Heart left ventricle (tissue), 16 donors: ENCODE measurements around the gene RNF180. TPM values are rescaled to one million over a fixed set of nuclear protein-coding genes. Genes with fewer than 3 reads are reported as not detected.

Source experiments
- ATAC-seq, 4 donors: fragments of 200-7000 bp; cut with Tn5 transposase; one replicate each; pipeline ENCODE4 v1.9.1; 2020 to 2022; ENCODE audit warnings: moderate library complexity in 4 of 4, mild to moderate bottlenecking in 3 of 4, moderate number of reproducible peaks in 1 of 4
- DNase-seq, 5 donors: peaks; one replicate each; pipeline ENCODE4 v3.0.0-alpha.2; 2020
- H3K27ac ChIP-seq, 12 donors: fragments of 200-600 bp; sonication (generic) in 4 of 12; one replicate each; pipeline versions ENCODE4 v1.5.0 to v1.8.0; 2016 to 2022; ENCODE audit warnings: mild to moderate bottlenecking in 2 of 12
- H3K27me3 ChIP-seq, 9 donors: fragments of 200-600 bp; sonication (generic) in 2 of 9; one replicate each; pipeline versions ENCODE4 v1.5.1 to v1.8.0; 2016 to 2022; ENCODE audit warnings: mild to moderate bottlenecking in 3 of 9
- H3K36me3 ChIP-seq, 9 donors: fragments of 200-600 bp; sonication (generic) in 2 of 9; one replicate each; pipeline versions ENCODE4 v1.5.0 to v1.8.0; 2018 to 2022; ENCODE audit warnings: mild to moderate bottlenecking in 2 of 9
- H3K4me1 ChIP-seq, 12 donors: fragments of 200-600 bp; sonication (generic) in 4 of 12; one replicate each; pipeline versions ENCODE4 v1.5.0 to v1.8.0; 2016 to 2022; ENCODE audit warnings: mild to moderate bottlenecking in 3 of 12
- H3K4me3 ChIP-seq, 12 donors: fragments of 200-600 bp; sonication (generic) in 4 of 12; one replicate each; pipeline versions ENCODE4 v1.5.0 to v1.8.0; 2017 to 2022; ENCODE audit warnings: mild to moderate bottlenecking in 9 of 12, moderate library complexity in 4 of 12
- H3K9me3 ChIP-seq, 12 donors: fragments of 200-600 bp; sonication (generic) in 4 of 12; one replicate each; pipeline versions ENCODE4 v1.5.0 to v1.8.0; 2016 to 2022; ENCODE audit warnings: mild to moderate bottlenecking in 1 of 12
- CTCF ChIP-seq, 12 donors: fragments of 200-600 bp; sonication (generic) in 4 of 12; IDR thresholded peaks; one replicate each; pipeline versions ENCODE4 v1.5.0 to v1.8.0; 2018 to 2022; ENCODE audit warnings: antibody characterized with exemption in 12 of 12, mild to moderate bottlenecking in 5 of 12
- POLR2A ChIP-seq, 2 donors: fragments of 450-650 bp; IDR thresholded peaks; one replicate each; pipeline ENCODE4 v1.6.1; 2017; ENCODE audit warnings: antibody characterized with exemption in 2 of 2, mild to moderate bottlenecking in 2 of 2, moderate library complexity in 2 of 2
- WGBS, 4 donors: extraction: QIAGEN DNeasy Blood & Tissue Kit in 2 of 4; methylation state at CpG; one replicate each; pipeline versions ENCODE4 v1.1.5 to v1.1.7; 2013 to 2018; 5-methylcytosine and 5-hydroxymethylcytosine counted together
- intact Hi-C, 10 donors: fragments of 100-400 bp; cut with DNase I; formaldehyde crosslinking; loops; one replicate each; pipeline versions ENCODE4 v1.11.1 to v1.14.2; 2022
- polyA plus RNA-seq, 2 donors: library from polyadenylated mRNA; stranded (reverse); fragments of 200-250 nt; gene quantifications; one replicate each; pipeline ENCODE4 v1.2.3, GENCODE V29; 2013
- total RNA-seq, 9 donors: library from RNA; depleted of rRNA in 2 of 9; stranded (reverse); fragments of >200 nt in 2 of 9; fragmentation: NEBNext Ultra II Directional in 3 of 9; extraction: Animal tissue kit (Norgen Biotek cat#: 25700) in 3 of 9; gene quantifications; one replicate each; pipeline versions ENCODE4 v1.1.0 to v1.2.4, GENCODE V29; 2016 to 2023
- donor health status: ischemic (EF 13 %, LVEDD 7.1; RV severe dilation, severe dysfunction).
- donor health status: healthy with polysubstance abuse.
- donor health status: DM: no; HTN: yes; CAD: no.
- donor health status: DM: no; HTN: no; CAD: no.
- donor health status: ischemic (EF 25% LVEDD 6.9; RV normal size, moderate dysfunction).
- donor health status: ischemic (EF 25% LVEDD 5.7; RV mildly dilated, moderate dysfunction).
- donor health status: healthy.
- donor health status: DM: yes; HTN: yes; CAD: no.
- donor health status: ischemic (EF 35%, LVEDD 5.7; RV mildly dilated, moderate dysfunction).
- donor health status: nonischemic (EF 11% LVEDD 7.7; RV severe dilation, severe dysfunction).
- donor health status: DM: yes; HTN: yes; CAD: no.
- donor health status: PGD.
- donor health status: ischemic (EF 29% LVEDD 5.4; RV normal size, mild dysfunction).
- donor health status: nonischemic (EF 23%, LVEDD 6.1; RV moderate dilation, normal function).

Gene RNF180
- total and polyA plus RNA-seq, 11 donors: 2.1 to 20.4 (median 12.9) TPM

- peaks cover 0 to 26% (median 0%) of the 10 kb centered on the region in 12 donors for H3K4me1 ChIP-seq
- no peak for DNase-seq
- H3K9me3 ChIP-seq: peaks cover 0 to 24% (median 5%) of the 10 kb centered on the region in 12 donors
- H3K36me3 ChIP-seq: no peaks in the 10 kb centered on the region
- intact Hi-C loops: loop anchor here in 1 of 10 donors (10.0 kb wide), 1 partner anchor 270 kb away; no protein-coding TSS in a partner anchor
- no peaks in the 10 kb centered on the region for H3K27me3 ChIP-seq
- TF ChIP-seq POLR2A (IDR thresholded peaks at IDR 0.05): no peak
- no peak for TF ChIP-seq CTCF (IDR thresholded peaks at IDR 0.05)
- H3K4me3 ChIP-seq: no peak overlapping the region
- 89 to 100% (median 92%) methylated on average over 1 of the region's 1 CpG for WGBS, 4 donors
- H3K27ac ChIP-seq: no peak overlapping the region
- ATAC-seq: no peak
These were observed 178.9 kb downstream of the RNF180 start for GRCh38 chr5:64344501-64344900.

GRCh38 chr5:64347309-64347708 lies 181.7 kb downstream of the RNF180 start:
- H3K9me3 ChIP-seq: peaks cover 0 to 30% (median 5%) of the 10 kb centered on the region in 12 donors
- no peak for ATAC-seq
- H3K4me3 ChIP-seq: no peak overlapping the region
- DNase-seq: no peak
- TF ChIP-seq CTCF (IDR thresholded peaks at IDR 0.05) (peak in 2 of 12 donors; percentile 13 to 18), POLR2A (IDR thresholded peaks at IDR 0.05) (no peak)
- intact Hi-C loops: loop anchor here in 2 of 10 donors (5.0 to 10.0 kb wide), 2 partner anchors 265 to 267 kb away; no protein-coding TSS in a partner anchor
- H3K36me3 ChIP-seq: no peaks in the 10 kb centered on the region
- no peak overlapping the region for H3K27ac ChIP-seq
- no peaks in the 10 kb centered on the region for H3K27me3 ChIP-seq
- peaks cover 0 to 26% (median 0%) of the 10 kb centered on the region in 12 donors for H3K4me1 ChIP-seq

GRCh38 chr5:64364426-64364825 lies 198.8 kb downstream of the RNF180 start:
- ATAC-seq (no peak), DNase-seq (no peak)
- intact Hi-C loops: no loop called here
- Histone ChIP-seq H3K9me3 (peaks cover 0 to 61% (median 13%) of the 10 kb centered on the region in 12 donors), H3K4me1 (peaks cover 0 to 3% (median 0%) of the 10 kb centered on the region in 12 donors), H3K27ac (no peak overlapping the region), H3K27me3 (no peaks in the 10 kb centered on the region), H3K36me3 (no peaks in the 10 kb centered on the region), H3K4me3 (no peak overlapping the region)
- TF ChIP-seq POLR2A (IDR thresholded peaks at IDR 0.05): no peak
- no peak for TF ChIP-seq CTCF (IDR thresholded peaks at IDR 0.05)
- 70 to 76% (median 72%) methylated on average over 3 of the region's 3 CpGs for WGBS, 4 donors

GRCh38 chr5:64384765-64385164 lies 219.1 kb downstream of the RNF180 start:
- intact Hi-C loops: no loop called here
- H3K27me3 ChIP-seq: no peaks in the 10 kb centered on the region
- no peaks in the 10 kb centered on the region for H3K4me1 ChIP-seq
- H3K36me3 ChIP-seq: no peaks in the 10 kb centered on the region
- H3K4me3 ChIP-seq: no peak overlapping the region
- no peak for TF ChIP-seq POLR2A (IDR thresholded peaks at IDR 0.05)
- no peak for TF ChIP-seq CTCF (IDR thresholded peaks at IDR 0.05)
- no peak overlapping the region for H3K27ac ChIP-seq
- peaks cover 0 to 21% (median 0%) of the 10 kb centered on the region in 12 donors for H3K9me3 ChIP-seq
- DNase-seq (no peak), ATAC-seq (no peak)
